Thyroid gland (tissue), 4 donors: Measurements from ENCODE around the gene LRRC38. TPM values are rescaled to one million over a fixed set of nuclear protein-coding genes. Genes with fewer than 3 reads are reported as not detected.
A peak's percentile ranks its signal among the peaks of the same experiment; 100 is the strongest.

Source experiments
- DNase-seq, 2 donors: peaks; one replicate each; pipeline ENCODE4 v3.0.0-alpha.2; 2019
- H3K27ac ChIP-seq, 3 donors: fragments of 200-600 bp; sonication (generic); 1 replicate in 2 of 3; 2 replicates in 1 of 3; pipeline ENCODE4 v1.5.1; 2016 to 2019; ENCODE audit warnings: mild to moderate bottlenecking in 1 of 3, moderate library complexity in 1 of 3
- H3K27me3 ChIP-seq: fragments of 200-600 bp; sonication (generic); one replicate; pipeline ENCODE4 v1.5.1; 2019
- H3K36me3 ChIP-seq, 2 donors: fragments of 200-600 bp; sonication (generic); one replicate each; pipeline ENCODE4 v1.5.1; 2016 to 2019
- H3K4me1 ChIP-seq, 2 donors: fragments of 200-600 bp; sonication (generic); one replicate each; pipeline ENCODE4 v1.5.1; 2017 to 2019
- H3K4me3 ChIP-seq, 3 donors: fragments of 200-600 bp; sonication (generic); replicated peaks in 1 of 3; 1 replicate in 2 of 3; 2 replicates in 1 of 3; pipeline ENCODE4 v1.5.1; 2016; ENCODE audit warnings: mild to moderate bottlenecking in 1 of 3
- H3K9me3 ChIP-seq: fragments of 200-600 bp; sonication (generic); one replicate; pipeline ENCODE4 v1.5.1; 2017
- CTCF ChIP-seq, 6 experiments: fragments of 200-600 bp in 3 of 6; fragments of 450-650 bp in 3 of 6; sonication (generic) in 3 of 6; IDR thresholded peaks; one replicate each; pipeline ENCODE4 v1.5.1; 2016 to 2019; ENCODE audit warnings: antibody characterized with exemption in 6 of 6, mild to moderate bottlenecking in 2 of 6, inconsistent platforms in 1 of 6, moderate library complexity in 1 of 6
- POLR2A ChIP-seq, 2 donors: fragments of 450-650 bp; IDR thresholded peaks; one replicate each; pipeline ENCODE4 v1.6.1; 2017; ENCODE audit warnings: antibody characterized with exemption in 2 of 2, mild to moderate bottlenecking in 2 of 2, moderate library complexity in 1 of 2
- WGBS, 2 donors: methylation state at CpG; one replicate each; pipeline ENCODE4 v1.1.5; 2017; 5-methylcytosine and 5-hydroxymethylcytosine counted together
- intact Hi-C: fragments of 100-400 bp; cut with DNase I; formaldehyde crosslinking; loops from one replicate; pipeline ENCODE4 v1.15.1; 2023
- total RNA-seq, 4 donors: library from RNA; depleted of rRNA; stranded (reverse); fragments of >200 nt; gene quantifications; one replicate each; pipeline ENCODE4 v1.2.3, GENCODE V29; 2016

LRRC38 gene
- total RNA-seq, 4 donors from 2014 or later, result not detected

GRCh38 chr1:13462682-13463081 is 51.1 kb downstream of the LRRC38 start:
- Histone ChIP-seq H3K36me3 (no peaks in the 10 kb centered on the region), H3K4me3 (no peak overlapping the region), H3K4me1 (no peaks in the 10 kb centered on the region), H3K27me3 (no peaks in the 10 kb centered on the region), H3K9me3 (no peaks in the 10 kb centered on the region), H3K27ac (no peak overlapping the region)
- peak; percentile 9 to 15 for DNase-seq
- intact Hi-C loops, result no loop called here
- no peak for TF ChIP-seq CTCF (IDR thresholded peaks at IDR 0.05)
- TF ChIP-seq POLR2A (IDR thresholded peaks at IDR 0.05), result no peak
- WGBS, 2 donors, result 19 to 41% methylated on average over 7 of the region's 7 CpGs

GRCh38 chr1:13461977-13462376 is 51.8 kb downstream of the LRRC38 start:
- DNase-seq, result no peak
- H3K4me1 ChIP-seq, result no peaks in the 10 kb centered on the region
- no peak overlapping the region for H3K4me3 ChIP-seq
- H3K36me3 ChIP-seq, result no peaks in the 10 kb centered on the region
- no peaks in the 10 kb centered on the region for H3K27me3 ChIP-seq
- H3K9me3 ChIP-seq, result no peaks in the 10 kb centered on the region
- TF ChIP-seq CTCF (IDR thresholded peaks at IDR 0.05) (no peak), POLR2A (IDR thresholded peaks at IDR 0.05) (no peak)
- intact Hi-C loops, result no loop called here
- 84 to 87% methylated on average over 2 of the region's 2 CpGs for WGBS, 2 donors
- no peak overlapping the region for H3K27ac ChIP-seq

GRCh38 chr1:13456904-13457532 is 56.8 kb downstream of the LRRC38 start:
- no peaks in the 10 kb centered on the region for H3K4me1 ChIP-seq
- intact Hi-C loops, result no loop called here
- DNase-seq, result no peak

GRCh38 chr1:13451399-13451965 is 62.3 kb downstream of the LRRC38 start:
- Histone ChIP-seq H3K4me1 (no peaks in the 10 kb centered on the region), H3K9me3 (no peaks in the 10 kb centered on the region), H3K27me3 (no peaks in the 10 kb centered on the region), H3K36me3 (no peaks in the 10 kb centered on the region), H3K4me3 (no peak overlapping the region), H3K27ac (no peak overlapping the region)
- TF ChIP-seq CTCF (IDR thresholded peaks at IDR 0.05) (no peak), POLR2A (IDR thresholded peaks at IDR 0.05) (no peak)
- DNase-seq, result no peak
- intact Hi-C loops, result no loop called here
- WGBS, 2 donors, result 52 to 53% methylated on average over 6 of the region's 6 CpGs

More at GRCh38 chr1:13456904-13457532, 56.8 kb downstream of the LRRC38 start:
- Histone ChIP-seq H3K4me3 (no peak overlapping the region), H3K27me3 (no peaks in the 10 kb centered on the region), H3K9me3 (no peaks in the 10 kb centered on the region), H3K27ac (no peak overlapping the region), H3K36me3 (no peaks in the 10 kb centered on the region)
- TF ChIP-seq POLR2A (IDR thresholded peaks at IDR 0.05) (no peak), CTCF (IDR thresholded peaks at IDR 0.05) (no peak)
- WGBS, 2 donors, result 64 to 68% methylated on average over 12 to 15 of the region's 15 CpGs

GRCh38 chr1:13450204-13450603 is 63.6 kb downstream of the LRRC38 start:
- no peak overlapping the region for H3K4me3 ChIP-seq
- H3K27ac ChIP-seq, result no peak overlapping the region
- WGBS, 2 donors, result 62 to 74% methylated on average over 7 of the region's 7 CpGs
- DNase-seq, result no peak
- intact Hi-C loops, result no loop called here
- no peaks in the 10 kb centered on the region for H3K27me3 ChIP-seq
- no peaks in the 10 kb centered on the region for H3K4me1 ChIP-seq
- H3K36me3 ChIP-seq, result no peaks in the 10 kb centered on the region
- no peak for TF ChIP-seq CTCF (IDR thresholded peaks at IDR 0.05)
- no peak for TF ChIP-seq POLR2A (IDR thresholded peaks at IDR 0.05)
- H3K9me3 ChIP-seq, result no peaks in the 10 kb centered on the region
